HepG2 (cell line): ENCODE data around the gene SMIM12. TPM values are rescaled to one million over a fixed set of nuclear protein-coding genes. Genes with fewer than 3 reads are reported as not detected.

Experiments
- DNMT3B ChIP-seq: conservative IDR thresholded peaks from 2 replicates; pipeline ENCODE4 v1.6.1; 2016; ENCODE audit warnings: missing biosample characterization, control low read depth
- IRX3 ChIP-seq: sonication (generic); formaldehyde crosslinking; IDR thresholded peaks from 2 replicates; pipeline ENCODE4 v1.8.1; 2023; ENCODE audit warnings: mild to moderate bottlenecking, low read depth, missing genetic modification reagents, borderline replicate concordance
- JUN ChIP-seq: sonication (generic); formaldehyde crosslinking; IDR thresholded peaks from 2 replicates; pipeline ENCODE4 v1.4.0; 2020; ENCODE audit warnings: mild to moderate bottlenecking, missing genetic modification reagents
- KDM4B ChIP-seq: sonication (generic); formaldehyde crosslinking; IDR thresholded peaks from 2 replicates; pipeline ENCODE4 v1.4.0; 2020; ENCODE audit warnings: missing genetic modification reagents
- KLF16 ChIP-seq, 2 experiments: sonication (generic) in 1 of 2; formaldehyde crosslinking in 1 of 2; IDR thresholded peaks; 2 replicates each; pipeline versions ENCODE4 v1.6.1 to v1.8.0; 2016 to 2023; ENCODE audit warnings: missing genetic modification reagents in 2 of 2, missing compliant biosample characterization in 1 of 2
- TCF12 ChIP-seq, 2 experiments: fragments of 450-650 bp in 1 of 2; sonication (generic) in 1 of 2; formaldehyde crosslinking in 1 of 2; IDR thresholded peaks; 2 replicates each; pipeline versions ENCODE4 v1.6.1 to v1.8.0; 2017 to 2022; ENCODE audit warnings: antibody characterized with exemption in 1 of 2, mild to moderate bottlenecking in 1 of 2, missing genetic modification reagents in 1 of 2, moderate library complexity in 1 of 2
- ZBTB42 ChIP-seq: sonication (generic); formaldehyde crosslinking; IDR thresholded peaks from 2 replicates; pipeline ENCODE4 v1.5.0; 2020; ENCODE audit warnings: mild to moderate bottlenecking, missing genetic modification reagents
- ZIK1 ChIP-seq: sonication (generic); formaldehyde crosslinking; IDR thresholded peaks from 2 replicates; pipeline ENCODE4 v1.5.0; 2020; ENCODE audit warnings: mild to moderate bottlenecking, low read depth, missing genetic modification reagents, borderline replicate concordance
- ZNF136 ChIP-seq: sonication (generic); formaldehyde crosslinking; IDR thresholded peaks from 2 replicates; pipeline ENCODE4 v1.8.1; 2022; ENCODE audit warnings: low read depth, mild to moderate bottlenecking, moderate library complexity, missing genetic modification reagents
- ZNF234 ChIP-seq: sonication (generic); formaldehyde crosslinking; conservative IDR thresholded peaks from 2 replicates; pipeline ENCODE4 v1.5.1; 2020; ENCODE audit warnings: mild to moderate bottlenecking, missing genetic modification reagents
- ZNF644 ChIP-seq: IDR thresholded peaks from 2 replicates; pipeline ENCODE4 v1.6.1; 2016; ENCODE audit warnings: low read depth
- polyA plus RNA-seq, 8 experiments: library from polyadenylated mRNA; depleted of rRNA in 3 of 8; stranded (reverse) in 7 of 8; unstranded in 1 of 8; fragments of >200 nt; fragmentation: Illumina TruSeq in 4 of 8; extraction: Trizol in 4 of 8; gene quantifications; 2 replicates each; pipeline versions ENCODE4 v1.2.1 to v1.2.3, GENCODE V29; 2011 to 2016; ENCODE audit warnings: low read depth in 4 of 8, missing spikeins in 1 of 8, mixed read lengths in 1 of 8; ENCODE audit not compliant: insufficient read depth in 1 of 8
- total RNA-seq, 5 experiments: library from RNA; depleted of rRNA; stranded (reverse); fragments of >200 nt; fragmentation: Illumina TruSeq; extraction: Trizol; gene quantifications; 2 replicates each; pipeline ENCODE4 v1.2.3, GENCODE V29; 2016; ENCODE audit warnings: low read depth in 1 of 5
- TF ChIP-seq, protein P1 (sequence below): sonication (generic); formaldehyde crosslinking; IDR thresholded peaks from 2 replicates; pipeline ENCODE4 v1.8.1; 2022; ENCODE audit warnings: mild to moderate bottlenecking, missing genetic modification reagents
- TF ChIP-seq, protein P2 (sequence below): sonication (generic); formaldehyde crosslinking; IDR thresholded peaks from 2 replicates; pipeline ENCODE4 v1.8.0; 2022; ENCODE audit warnings: low read depth, missing genetic modification reagents
- TF ChIP-seq, protein P3 (sequence below): sonication (generic); formaldehyde crosslinking; IDR thresholded peaks from 2 replicates; pipeline ENCODE4 v1.5.1; 2020; ENCODE audit warnings: missing genetic modification reagents, mild to moderate bottlenecking, borderline replicate concordance
- TF ChIP-seq, protein P4 (sequence below): sonication (generic); formaldehyde crosslinking; IDR thresholded peaks from 2 replicates; pipeline ENCODE4 v1.5.0; 2020; ENCODE audit warnings: mild to moderate bottlenecking, missing genetic modification reagents, borderline replicate concordance

Gene SMIM12
- total and polyA plus RNA-seq, 2 of the 13 experiments (the other 11 are each of a cell fraction or from before 2014, with no cell fraction given): 20.1 to 41.3 TPM

DNA sequence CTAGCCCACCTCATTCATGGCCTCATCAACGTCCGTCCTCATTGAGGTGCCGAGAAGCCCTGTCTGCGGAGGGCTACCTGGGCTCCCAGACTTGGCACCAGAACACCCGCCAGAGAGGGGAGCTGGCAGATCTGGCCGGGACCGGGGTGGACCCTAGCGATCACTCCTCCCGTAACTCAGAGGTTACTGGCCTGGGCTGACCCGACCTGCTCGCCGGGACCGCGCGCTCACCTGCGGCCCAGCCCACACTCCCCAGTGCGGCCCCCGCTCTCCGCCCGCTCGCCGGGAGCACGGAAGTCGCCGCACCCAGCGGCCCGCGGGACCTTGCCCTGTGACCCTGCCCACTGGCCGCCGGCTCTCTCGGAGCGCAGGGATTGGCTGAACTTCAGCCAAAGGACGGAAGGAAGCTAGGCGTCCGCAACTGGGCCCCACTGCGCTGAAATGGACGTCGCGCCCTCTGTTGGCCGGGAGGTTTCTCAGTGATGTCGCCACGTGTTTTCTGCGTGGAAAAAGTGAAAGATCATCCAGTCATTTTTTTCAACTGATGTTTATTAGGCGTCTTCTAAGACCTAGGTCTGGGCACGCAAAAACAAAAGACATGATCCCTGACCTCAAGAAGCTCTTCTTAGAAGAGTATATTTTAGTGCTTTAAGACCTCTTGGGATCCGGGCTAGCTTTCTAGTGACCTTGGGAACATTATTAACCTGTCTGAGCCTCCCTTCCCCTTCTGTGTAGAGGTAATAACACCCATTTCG is at the start of gene SMIM12 (continued):
- TF ChIP-seq IRX3 (CRISPR knock-in tag) (no peak), KDM4B (CRISPR knock-in tag) (peak; percentile 62; the same call in 1 of the 2 replicates), ZNF234 (no peak; the same call in 1 of the 2 replicates), ZIK1 (no peak), ZBTB42 (CRISPR knock-in tag) (no peak; the same call in 1 of the 2 replicates), JUN (CRISPR knock-in tag) (0 out of 2 replicates have a peak, but pooled peaks have one; percentile 53), KLF16 (CRISPR knock-in tag; IDR thresholded peaks at IDR 0.05) (peak in 1 of 2 experiments; percentile 94; a peak in 2 of 4 replicates), DNMT3B (CRISPR knock-in tag) (0 out of 2 replicates have a peak, but pooled peaks have one; percentile 64), TCF12 (IDR thresholded peaks at IDR 0.05) (no peak), TCF12 (CRISPR knock-in tag; IDR thresholded peaks at IDR 0.05) (0 out of 2 replicates have a peak, but pooled peaks have one; percentile 57), ZNF644 (CRISPR knock-in tag) (peak; percentile 70), ZNF136 (CRISPR knock-in tag) (no peak)
- TF ChIP-seq, protein P1, sequence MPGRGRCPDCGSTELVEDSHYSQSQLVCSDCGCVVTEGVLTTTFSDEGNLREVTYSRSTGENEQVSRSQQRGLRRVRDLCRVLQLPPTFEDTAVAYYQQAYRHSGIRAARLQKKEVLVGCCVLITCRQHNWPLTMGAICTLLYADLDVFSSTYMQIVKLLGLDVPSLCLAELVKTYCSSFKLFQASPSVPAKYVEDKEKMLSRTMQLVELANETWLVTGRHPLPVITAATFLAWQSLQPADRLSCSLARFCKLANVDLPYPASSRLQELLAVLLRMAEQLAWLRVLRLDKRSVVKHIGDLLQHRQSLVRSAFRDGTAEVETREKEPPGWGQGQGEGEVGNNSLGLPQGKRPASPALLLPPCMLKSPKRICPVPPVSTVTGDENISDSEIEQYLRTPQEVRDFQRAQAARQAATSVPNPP (CRISPR knock-in tag): 0 out of 2 replicates have a peak, but pooled peaks have one; percentile 11
- TF ChIP-seq, protein P2, sequence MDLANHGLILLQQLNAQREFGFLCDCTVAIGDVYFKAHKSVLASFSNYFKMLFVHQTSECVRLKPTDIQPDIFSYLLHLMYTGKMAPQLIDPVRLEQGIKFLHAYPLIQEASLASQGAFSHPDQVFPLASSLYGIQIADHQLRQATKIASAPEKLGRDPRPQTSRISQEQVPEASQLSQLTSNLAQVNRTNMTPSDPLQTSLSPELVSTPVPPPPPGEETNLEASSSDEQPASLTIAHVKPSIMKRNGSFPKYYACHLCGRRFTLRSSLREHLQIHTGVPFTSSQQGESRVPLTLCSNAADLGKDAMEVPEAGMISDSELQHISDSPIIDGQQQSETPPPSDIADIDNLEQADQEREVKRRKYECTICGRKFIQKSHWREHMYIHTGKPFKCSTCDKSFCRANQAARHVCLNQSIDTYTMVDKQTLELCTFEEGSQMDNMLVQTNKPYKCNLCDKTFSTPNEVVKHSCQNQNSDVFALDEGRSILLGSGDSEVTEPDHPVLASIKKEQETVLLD: peak; percentile 93
- TF ChIP-seq, protein P3, sequence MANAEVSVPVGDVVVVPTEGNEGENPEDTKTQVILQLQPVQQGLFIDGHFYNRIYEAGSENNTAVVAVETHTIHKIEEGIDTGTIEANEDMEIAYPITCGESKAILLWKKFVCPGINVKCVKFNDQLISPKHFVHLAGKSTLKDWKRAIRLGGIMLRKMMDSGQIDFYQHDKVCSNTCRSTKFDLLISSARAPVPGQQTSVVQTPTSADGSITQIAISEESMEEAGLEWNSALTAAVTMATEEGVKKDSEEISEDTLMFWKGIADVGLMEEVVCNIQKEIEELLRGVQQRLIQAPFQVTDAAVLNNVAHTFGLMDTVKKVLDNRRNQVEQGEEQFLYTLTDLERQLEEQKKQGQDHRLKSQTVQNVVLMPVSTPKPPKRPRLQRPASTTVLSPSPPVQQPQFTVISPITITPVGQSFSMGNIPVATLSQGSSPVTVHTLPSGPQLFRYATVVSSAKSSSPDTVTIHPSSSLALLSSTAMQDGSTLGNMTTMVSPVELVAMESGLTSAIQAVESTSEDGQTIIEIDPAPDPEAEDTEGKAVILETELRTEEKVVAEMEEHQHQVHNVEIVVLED: peak; percentile 91
- TF ChIP-seq, protein P4, sequence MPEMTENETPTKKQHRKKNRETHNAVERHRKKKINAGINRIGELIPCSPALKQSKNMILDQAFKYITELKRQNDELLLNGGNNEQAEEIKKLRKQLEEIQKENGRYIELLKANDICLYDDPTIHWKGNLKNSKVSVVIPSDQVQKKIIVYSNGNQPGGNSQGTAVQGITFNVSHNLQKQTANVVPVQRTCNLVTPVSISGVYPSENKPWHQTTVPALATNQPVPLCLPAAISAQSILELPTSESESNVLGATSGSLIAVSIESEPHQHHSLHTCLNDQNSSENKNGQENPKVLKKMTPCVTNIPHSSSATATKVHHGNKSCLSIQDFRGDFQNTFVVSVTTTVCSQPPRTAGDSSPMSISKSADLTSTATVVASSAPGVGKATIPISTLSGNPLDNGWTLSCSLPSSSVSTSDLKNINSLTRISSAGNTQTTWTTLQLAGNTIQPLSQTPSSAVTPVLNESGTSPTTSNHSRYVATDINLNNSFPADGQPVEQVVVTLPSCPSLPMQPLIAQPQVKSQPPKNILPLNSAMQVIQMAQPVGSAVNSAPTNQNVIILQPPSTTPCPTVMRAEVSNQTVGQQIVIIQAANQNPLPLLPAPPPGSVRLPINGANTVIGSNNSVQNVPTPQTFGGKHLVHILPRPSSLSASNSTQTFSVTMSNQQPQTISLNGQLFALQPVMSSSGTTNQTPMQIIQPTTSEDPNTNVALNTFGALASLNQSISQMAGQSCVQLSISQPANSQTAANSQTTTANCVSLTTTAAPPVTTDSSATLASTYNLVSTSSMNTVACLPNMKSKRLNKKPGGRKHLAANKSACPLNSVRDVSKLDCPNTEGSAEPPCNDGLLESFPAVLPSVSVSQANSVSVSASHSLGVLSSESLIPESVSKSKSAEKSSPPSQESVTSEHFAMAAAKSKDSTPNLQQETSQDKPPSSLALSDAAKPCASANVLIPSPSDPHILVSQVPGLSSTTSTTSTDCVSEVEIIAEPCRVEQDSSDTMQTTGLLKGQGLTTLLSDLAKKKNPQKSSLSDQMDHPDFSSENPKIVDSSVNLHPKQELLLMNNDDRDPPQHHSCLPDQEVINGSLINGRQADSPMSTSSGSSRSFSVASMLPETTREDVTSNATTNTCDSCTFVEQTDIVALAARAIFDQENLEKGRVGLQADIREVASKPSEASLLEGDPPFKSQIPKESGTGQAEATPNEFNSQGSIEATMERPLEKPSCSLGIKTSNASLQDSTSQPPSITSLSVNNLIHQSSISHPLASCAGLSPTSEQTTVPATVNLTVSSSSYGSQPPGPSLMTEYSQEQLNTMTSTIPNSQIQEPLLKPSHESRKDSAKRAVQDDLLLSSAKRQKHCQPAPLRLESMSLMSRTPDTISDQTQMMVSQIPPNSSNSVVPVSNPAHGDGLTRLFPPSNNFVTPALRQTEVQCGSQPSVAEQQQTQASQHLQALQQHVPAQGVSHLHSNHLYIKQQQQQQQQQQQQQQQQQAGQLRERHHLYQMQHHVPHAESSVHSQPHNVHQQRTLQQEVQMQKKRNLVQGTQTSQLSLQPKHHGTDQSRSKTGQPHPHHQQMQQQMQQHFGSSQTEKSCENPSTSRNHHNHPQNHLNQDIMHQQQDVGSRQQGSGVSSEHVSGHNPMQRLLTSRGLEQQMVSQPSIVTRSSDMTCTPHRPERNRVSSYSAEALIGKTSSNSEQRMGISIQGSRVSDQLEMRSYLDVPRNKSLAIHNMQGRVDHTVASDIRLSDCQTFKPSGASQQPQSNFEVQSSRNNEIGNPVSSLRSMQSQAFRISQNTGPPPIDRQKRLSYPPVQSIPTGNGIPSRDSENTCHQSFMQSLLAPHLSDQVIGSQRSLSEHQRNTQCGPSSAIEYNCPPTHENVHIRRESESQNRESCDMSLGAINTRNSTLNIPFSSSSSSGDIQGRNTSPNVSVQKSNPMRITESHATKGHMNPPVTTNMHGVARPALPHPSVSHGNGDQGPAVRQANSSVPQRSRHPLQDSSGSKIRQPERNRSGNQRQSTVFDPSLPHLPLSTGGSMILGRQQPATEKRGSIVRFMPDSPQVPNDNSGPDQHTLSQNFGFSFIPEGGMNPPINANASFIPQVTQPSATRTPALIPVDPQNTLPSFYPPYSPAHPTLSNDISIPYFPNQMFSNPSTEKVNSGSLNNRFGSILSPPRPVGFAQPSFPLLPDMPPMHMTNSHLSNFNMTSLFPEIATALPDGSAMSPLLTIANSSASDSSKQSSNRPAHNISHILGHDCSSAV (CRISPR knock-in tag): peak; percentile 71; the same call in 1 of the 2 replicates
